ENCODE results near the gene TMEM53.

TMEM53 gene

GRCh38 chr1:44645476-44646244, 28.6 kb downstream of the TMEM53 start:
- no peak for DNase-seq

- no peak for DNase-seq
Observed at GRCh38 chr1:44644806-44645205, 29.5 kb downstream of the TMEM53 start.

- DNase-seq = no peak
Observed at GRCh38 chr1:44643721-44644334, 30.5 kb downstream of the TMEM53 start.

- DNase-seq = no peak
Observed at GRCh38 chr1:44642925-44643324, 31.4 kb downstream of the TMEM53 start.

GRCh38 chr1:44642255-44642654, 32.0 kb downstream of the TMEM53 start:
- DNase-seq = no peak

- no peak for DNase-seq
Observed at GRCh38 chr1:44641126-44642102, 32.9 kb downstream of the TMEM53 start.

GRCh38 chr1:44640200-44640853, 34.0 kb downstream of the TMEM53 start:
- DNase-seq = no peak

GRCh38 chr1:44637702-44638411, 36.4 kb downstream of the TMEM53 start:
- no peak for DNase-seq

GRCh38 chr1:44636688-44637598, 37.3 kb downstream of the TMEM53 start:
- no peak for DNase-seq

- no peak for DNase-seq
Observed at GRCh38 chr1:44636083-44636687, 38.1 kb downstream of the TMEM53 start.

GRCh38 chr1:44635439-44635838, 38.8 kb downstream of the TMEM53 start:
- no peak for DNase-seq

- DNase-seq = no peak
Observed at GRCh38 chr1:44634606-44635189, 39.6 kb downstream of the TMEM53 start.

- DNase-seq = no peak
Observed at GRCh38 chr1:44632598-44632997, 41.7 kb downstream of the TMEM53 start.

- peak; percentile 85 for DNase-seq
Observed at GRCh38 chr1:44631647-44632539, 42.4 kb downstream of the TMEM53 start.

- DNase-seq = no peak
Observed at GRCh38 chr1:44631333-44631646, 43.0 kb downstream of the TMEM53 start.

- DNase-seq = no peak
Observed at GRCh38 chr1:44630116-44630515, 44.2 kb downstream of the TMEM53 start.

GRCh38 chr1:44628962-44629756, 45.1 kb downstream of the TMEM53 start:
- no peak for DNase-seq

- no peak for DNase-seq
Observed at GRCh38 chr1:44625348-44625747, 48.9 kb downstream of the TMEM53 start.

Measured in effector CD4-positive, alpha-beta T cell (primary cell).